K562 (cell line): Measurements from ENCODE around the gene ZNF366. TPM values are rescaled to one million over a fixed set of nuclear protein-coding genes. Genes with fewer than 3 reads are reported as not detected.
A peak's percentile ranks its signal among the peaks of the same experiment; 100 is the strongest.

Experiments used
- ATAC-seq: fragments of 200-7000 bp; cut with Tn5 transposase; 3 replicates; pipeline ENCODE4 v1.9.1; 2020; ENCODE audit warnings: moderate library complexity
- BruUV-seq: library from RNA; stranded (reverse); fragments of 400-500 nt; replicated peaks from 2 replicates; lab custom pipeline; 2021; lab: Mats Ljungman, UMichigan
- CTCF ChIA-PET: fragments of 300-600 bp; formaldehyde crosslinking; extraction: SDS; loops from one replicate; lab custom pipeline; 2021; ENCODE audit warnings: low intra/inter-chr PET ratio; lab: Yijun Ruan, JAX
- POLR2A ChIA-PET: fragments of 300-600, 350-650 bp; sonication (Branson Sonifier 250); formaldehyde crosslinking; extraction: SDS; loops from one replicate; lab custom pipeline; 2021; ENCODE audit warnings: antibody characterized with exemption, inconsistent platforms; lab: Yijun Ruan, JAX
- DNase-seq, 4 experiments: peaks; one replicate each; pipeline versions ENCODE4 v3.0.0 to v3.0.0-alpha.2; 2011 to 2018; ENCODE audit warnings: low spot score in 3 of 4, mixed read lengths in 3 of 4; ENCODE audit errors: extremely low read depth in 1 of 4
- FAIRE-seq: peaks from 2 replicates; lab custom pipeline; 2011; peaks lifted over from hg19 to GRCh38; lab: Jason Lieb, UNC
- H2AFZ ChIP-seq: 2 replicates; pipeline ENCODE4 v1.6.0; 2011; ENCODE audit warnings: low read depth, low read length, control low read depth, inconsistent platforms
- H3K27ac ChIP-seq: fragments of 200-600 bp; 3 replicates; pipeline ENCODE4 v1.8.0; 2011; ENCODE audit warnings: low read depth, mild to moderate bottlenecking, control low read depth, inconsistent platforms, low read length, moderate library complexity, mixed read lengths; ENCODE audit errors: extremely low read depth
- H3K27me3 ChIP-seq, 2 experiments: fragments of 300-600 bp in 1 of 2; 2 replicates in 1 of 2; 3 replicates in 1 of 2; pipeline versions ENCODE4 v1.6.0 to v1.8.0; 2011; ENCODE audit warnings: inconsistent platforms in 2 of 2, low read length in 2 of 2, mild to moderate bottlenecking in 1 of 2, mixed read lengths in 1 of 2, moderate library complexity in 1 of 2; ENCODE audit not compliant: control insufficient read depth in 2 of 2, insufficient read depth in 2 of 2
- H3K36me3 ChIP-seq: fragments of 300-600 bp; 3 replicates; pipeline ENCODE4 v1.8.0; 2011; ENCODE audit warnings: mild to moderate bottlenecking, low read length, inconsistent platforms; ENCODE audit not compliant: control insufficient read depth, insufficient read depth
- H3K4me1 ChIP-seq, 2 experiments: fragments of 200-600 bp in 1 of 2; replicated peaks in 1 of 2; 2 replicates in 1 of 2; 3 replicates in 1 of 2; pipeline versions ENCODE4 v1.5.1 to v1.8.0; 2011; ENCODE audit warnings: inconsistent platforms in 2 of 2, low read length in 2 of 2, mild to moderate bottlenecking in 1 of 2, mixed read lengths in 1 of 2, moderate library complexity in 1 of 2; ENCODE audit not compliant: control insufficient read depth in 2 of 2, insufficient read depth in 2 of 2
- H3K4me2 ChIP-seq: 2 replicates; pipeline ENCODE4 v1.6.1; 2011; ENCODE audit warnings: low read length, control low read depth, inconsistent platforms, mixed read lengths; ENCODE audit not compliant: insufficient read depth
- H3K4me3 ChIP-seq: fragments of 200-600 bp; sonication (generic), shearing (Covaris generic); 2 replicates; pipeline ENCODE4 v1.5.1; 2016; ENCODE audit warnings: control low read depth, inconsistent platforms
- H3K79me2 ChIP-seq: fragments of 200-600 bp; 3 replicates; pipeline ENCODE4 v1.8.0; 2011; ENCODE audit warnings: low read length, inconsistent platforms; ENCODE audit not compliant: control insufficient read depth, insufficient read depth
- H3K9ac ChIP-seq, 2 experiments: 2 replicates each; pipeline versions ENCODE4 v1.6.0 to v1.6.1; 2011; ENCODE audit warnings: low read depth in 2 of 2, low read length in 2 of 2, control low read depth in 1 of 2, inconsistent platforms in 1 of 2, mild to moderate bottlenecking in 1 of 2, mixed read lengths in 1 of 2; ENCODE audit not compliant: insufficient read depth in 1 of 2
- H3K9me1 ChIP-seq: one replicate; pipeline ENCODE4 v1.6.0; 2011; ENCODE audit warnings: inconsistent platforms, mild to moderate bottlenecking, low read length, moderate library complexity; ENCODE audit not compliant: control insufficient read depth, insufficient read depth
- H3K9me3 ChIP-seq: replicated peaks from 2 replicates; pipeline ENCODE4 v1.5.1; 2011; ENCODE audit warnings: low read depth, low read length, inconsistent platforms; ENCODE audit not compliant: control insufficient read depth, insufficient read depth
- H4K20me1 ChIP-seq: replicated peaks from 2 replicates; pipeline ENCODE4 v1.6.1; 2011; ENCODE audit warnings: low read length, inconsistent platforms, mixed read lengths; ENCODE audit not compliant: control insufficient read depth, insufficient read depth
- BHLHE40 ChIP-seq: IDR thresholded peaks from 2 replicates; pipeline ENCODE4 v1.6.1; 2011; ENCODE audit warnings: low read length, improper control_type of control experiment
- C11orf30 ChIP-seq: fragments of 450-650 bp; IDR thresholded peaks from 2 replicates; pipeline ENCODE4 v1.6.1; 2016; ENCODE audit warnings: low read depth, mild to moderate bottlenecking
- HMGN3 ChIP-seq: IDR thresholded peaks from 2 replicates; pipeline ENCODE4 v1.6.1; 2011; ENCODE audit warnings: borderline replicate concordance, low read depth, mild to moderate bottlenecking, mixed read lengths, low read length; ENCODE audit not compliant: insufficient read length; ENCODE audit errors: extremely low read depth
- MLX ChIP-seq, 2 experiments: fragments of 450-650 bp in 1 of 2; sonication (generic) in 1 of 2; formaldehyde crosslinking; conservative IDR thresholded peaks; 2 replicates each; pipeline versions ENCODE4 v1.4.0 to v1.8.1; 2020 to 2022; ENCODE audit warnings: mild to moderate bottlenecking in 1 of 2, missing genetic modification reagents in 1 of 2
- PTBP1 ChIP-seq: fragments of 200-400 bp; formaldehyde crosslinking; IDR thresholded peaks from 2 replicates; pipeline ENCODE4 v1.6.1; 2017; ENCODE audit warnings: low read depth, low read length
- SRF ChIP-seq, 2 experiments: fragments of 250-450, 450-650 bp in 1 of 2; sonication (Bioruptor Pico) in 1 of 2; sonication (generic) in 1 of 2; formaldehyde crosslinking; IDR thresholded peaks; 2 replicates each; pipeline versions ENCODE4 v1.5.0 to v1.5.1; 2020 to 2022; ENCODE audit warnings: mild to moderate bottlenecking in 1 of 2, missing genetic modification reagents in 1 of 2
- TCF3 ChIP-seq: sonication (generic); formaldehyde crosslinking; IDR thresholded peaks from 2 replicates; pipeline ENCODE4 v1.4.0; 2020; ENCODE audit warnings: mild to moderate bottlenecking, missing genetic modification reagents
- XRCC4 ChIP-seq: IDR thresholded peaks from one replicate; pipeline ENCODE4 v1.6.1; 2011; ENCODE audit not compliant: insufficient read depth, insufficient read length; ENCODE audit errors: extremely low read depth
- ZNF586 ChIP-seq: fragments of 450-650 bp; formaldehyde crosslinking; conservative IDR thresholded peaks from 2 replicates; pipeline ENCODE4 v1.4.0; 2020; ENCODE audit warnings: mild to moderate bottlenecking, moderate library complexity
- ZNF780A ChIP-seq: fragments of 250-450 bp; sonication (Bioruptor Pico); IDR thresholded peaks from 2 replicates; pipeline ENCODE4 v1.5.0; 2021; ENCODE audit warnings: mild to moderate bottlenecking
- WGBS: fragments of 100-300 bp; shearing (Covaris generic); methylation state at CpG from one replicate; pipeline ENCODE4 v1.1.6; 2016; ENCODE audit warnings: low coverage, mixed read lengths; ENCODE audit not compliant: insufficient coverage; ENCODE audit errors: missing lambda C conversion rate; 5-methylcytosine and 5-hydroxymethylcytosine counted together
- in situ Hi-C: fragments of 300-500 bp; cut with MboI; formaldehyde crosslinking; loops from 4 replicates; pipeline ENCODE4 v1.15.0; 2018; ENCODE audit warnings: inconsistent platforms, mixed read lengths
- intact Hi-C: fragments of 100-400 bp; cut with micrococcal nuclease; formaldehyde crosslinking; loops from 2 replicates; pipeline ENCODE4 v1.14.2; 2022
- polyA plus RNA-seq, 8 experiments: library from polyadenylated mRNA; depleted of rRNA in 4 of 8; stranded (reverse) in 5 of 8; unstranded in 3 of 8; fragments of >200 nt; fragmentation: Nextera tagmentation in 2 of 8; fragmentation: Illumina TruSeq in 1 of 8; extraction: Ambion mirVana in 2 of 8; extraction: Trizol in 1 of 8; gene quantifications; 2 replicates each; pipeline versions ENCODE4 v1.2.1 to v1.2.3, GENCODE V29; 2011 to 2014; ENCODE audit warnings: inconsistent platforms in 1 of 8, missing spikeins in 1 of 8
- total RNA-seq, 7 experiments: library from RNA; depleted of rRNA in 6 of 7; stranded (reverse); fragments of >200 nt in 6 of 7; fragmentation: Illumina TruSeq in 2 of 7; extraction: Trizol in 2 of 7; gene quantifications; 2 replicates each; pipeline versions ENCODE4 v1.2.1 to v1.2.3, GENCODE V29; 2011 to 2021; ENCODE audit warnings: low replicate concordance in 1 of 7

The ZNF366 gene
- total and polyA plus RNA-seq, 9 of the 15 experiments (the other 6 are each of a cell fraction or from before 2014, with no cell fraction given) = not detected

DNA sequence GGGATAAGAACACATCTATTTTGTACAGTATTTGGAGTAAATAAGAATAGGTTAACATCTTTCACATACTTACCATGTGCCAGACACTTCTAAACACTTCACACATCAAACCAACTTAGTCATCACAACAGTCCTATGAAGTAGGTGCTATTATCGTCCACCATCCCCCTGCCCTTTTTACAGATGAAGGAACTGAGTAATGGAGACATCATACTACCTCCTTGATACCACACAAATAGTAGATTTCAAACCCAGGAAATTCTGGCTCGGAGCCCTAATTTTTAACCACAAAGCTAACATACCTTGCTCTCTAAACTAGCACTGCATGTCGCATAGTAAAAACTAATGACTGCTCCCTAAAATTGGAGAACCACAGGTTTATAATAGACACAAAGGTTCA is 4.2 kb upstream of the ZNF366 start (continued):
- no peak for TF ChIP-seq BHLHE40
- TF ChIP-seq MLX (CRISPR knock-in tag; conservative IDR thresholded peaks at IDR 0.05) = no peak
- no peak for TF ChIP-seq TCF3 (CRISPR knock-in tag)

GRCh38 chr5:72510610-72511181 is 3.5 kb upstream of the ZNF366 start:
- in situ Hi-C loops = no loop called here

More at GRCh38 chr5:72510610-72511181, 3.5 kb upstream of the ZNF366 start:
- Histone ChIP-seq H3K4me2 (no peak overlapping the region), H3K9me1 (no peaks in the 10 kb centered on the region), H4K20me1 (no peaks in the 10 kb centered on the region), H3K27ac (no peak overlapping the region), H3K9ac (no peak overlapping the region), H3K27me3 (no peaks in the 10 kb centered on the region), H2AFZ (no peak overlapping the region), H3K36me3 (no peaks in the 10 kb centered on the region), H3K4me3 (no peak overlapping the region), H3K79me2 (no peaks in the 10 kb centered on the region), H3K9me3 (no peaks in the 10 kb centered on the region), H3K4me1 (peaks cover 0 to 10% of the 10 kb centered on the region in 2 experiments; a peak in 3 of 5 replicates)
- no peak for TF ChIP-seq SRF (CRISPR knock-in tag; IDR thresholded peaks at IDR 0.05)
- TF ChIP-seq ZNF780A (CRISPR knock-in tag) = no peak
- no peak for TF ChIP-seq C11orf30
- no peak for TF ChIP-seq PTBP1
- TF ChIP-seq XRCC4 = no peak
- no peak for TF ChIP-seq ZNF586
- TF ChIP-seq HMGN3 = no peak
- no TSS peak for BruUV-seq
- CTCF ChIA-PET = no interaction called here
- ATAC-seq = no peak; the same call in 2 of the 3 replicates
- DNase-seq = no peak
- POLR2A ChIA-PET = no interaction called here
- 26% methylated on average over 8 of the region's 8 CpGs for WGBS
- FAIRE-seq = peak; percentile 58
- intact Hi-C loops = no loop called here
